BJ (cell line): ENCODE results near the gene MTUS2. TPM values are rescaled to one million over a fixed set of nuclear protein-coding genes. Genes with fewer than 3 reads are reported as not detected.

Experiments used
- CTCF ChIA-PET: fragments of 350-600 bp; formaldehyde crosslinking; extraction: SDS; loops from one replicate; lab custom pipeline; 2021; ENCODE audit warnings: antibody characterized with exemption, inconsistent platforms; lab: Yijun Ruan, JAX
- POLR2A ChIA-PET: fragments of 300-600 bp; sonication (Branson Sonifier 250); formaldehyde crosslinking; extraction: SDS; loops from one replicate; lab custom pipeline; 2021; ENCODE audit warnings: antibody characterized with exemption; lab: Charles Lee
- DNase-seq: peaks from one replicate; pipeline ENCODE4 v3.0.0-alpha.2; 2011; ENCODE audit warnings: low read depth
- H3K27me3 ChIP-seq: 2 replicates; pipeline ENCODE4 v1.6.0; 2011; ENCODE audit warnings: low read length; ENCODE audit not compliant: control insufficient read depth, insufficient read depth
- H3K36me3 ChIP-seq: 2 replicates; pipeline ENCODE4 v1.5.1; 2011; ENCODE audit warnings: low read length; ENCODE audit not compliant: control insufficient read depth, insufficient read depth
- H3K4me3 ChIP-seq: 2 replicates; pipeline ENCODE4 v1.5.1; 2011; ENCODE audit warnings: low read depth, mild to moderate bottlenecking, control low read depth, low read length
- CTCF ChIP-seq: IDR thresholded peaks from 2 replicates; pipeline ENCODE4 v1.5.1; 2011; ENCODE audit warnings: low read depth, mild to moderate bottlenecking, control low read depth, inconsistent platforms, low read length, moderate library complexity; ENCODE audit not compliant: insufficient read depth
- polyA minus RNA-seq: library from RNA; depleted of rRNA, polyadenylated mRNA; stranded (reverse); fragments of >200 nt; gene quantifications from 2 replicates; pipeline ENCODE4 v1.2.3, GENCODE V29; 2011; rRNA and poly(A)+ RNA removed
- polyA plus RNA-seq: library from polyadenylated mRNA; depleted of rRNA; stranded (reverse); fragments of >200 nt; gene quantifications from 2 replicates; pipeline ENCODE4 v1.2.3, GENCODE V29; 2011; rRNA removed

The MTUS2 gene
- polyA plus RNA-seq (0.05 and 0.07 TPM in 2 replicates), polyA minus RNA-seq (0.05 TPM in 1 of 2 replicates, not detected in the other)

- Histone ChIP-seq H3K27me3 (peaks cover 20% of the 10 kb centered on the region), H3K4me3 (peak within 1 kb of the TSS; percentile 25), H3K36me3 (no peaks in the 10 kb centered on the region)
- POLR2A ChIA-PET = no interaction called here
- CTCF ChIA-PET = interaction anchor here (0.5 to 2.3 kb wide), 5 partner anchors 10 to 989 kb away, joined by 3 to 11 read pairs (median 4); no protein-coding TSS in a partner anchor
- DNase-seq = no peak
- no peak for TF ChIP-seq CTCF
These were observed at the start of gene MTUS2 for GRCh38 chr13:28820099-28821051. Gene MTUS2 (plus strand): TSS chr13:28820339.

- no peak for DNase-seq
- H3K4me3 ChIP-seq = no peak overlapping the region
- ChIA-PET CTCF (interaction anchor here (0.6 to 0.9 kb wide), 2 partner anchors 13 to 21 kb away, joined by 3 read pairs; no protein-coding TSS in a partner anchor), POLR2A (no interaction called here)
- no peaks in the 10 kb centered on the region for H3K36me3 ChIP-seq
- no peak for TF ChIP-seq CTCF
- peaks cover 4% of the 10 kb centered on the region; the same call in 1 of the 2 replicates for H3K27me3 ChIP-seq
These were observed 41.6 kb upstream of the MTUS2 start for GRCh38 chr13:28778308-28779215.

- no peak overlapping the region for H3K4me3 ChIP-seq
- DNase-seq = peak; percentile 47
- ChIA-PET POLR2A (interaction anchor here (0.6 kb wide), 3 partner anchors 44 to 500 kb away, joined by 3 read pairs; no protein-coding TSS in a partner anchor), CTCF (interaction anchor here (1.1 to 1.4 kb wide), 3 partner anchors 30 to 114 kb away, joined by 3 to 4 read pairs (median 3); no protein-coding TSS in a partner anchor)
- TF ChIP-seq CTCF = no peak
- H3K36me3 ChIP-seq = no peaks in the 10 kb centered on the region
- peaks cover 3% of the 10 kb centered on the region for H3K27me3 ChIP-seq
These were observed 27.1 kb upstream of the MTUS2 start for GRCh38 chr13:28792992-28793391.

- Histone ChIP-seq H3K4me3 (no peak overlapping the region), H3K27me3 (no peaks in the 10 kb centered on the region; the same call in 1 of the 2 replicates), H3K36me3 (no peaks in the 10 kb centered on the region)
- POLR2A ChIA-PET = no interaction called here
- DNase-seq = no peak
- no peak for TF ChIP-seq CTCF
- CTCF ChIA-PET = interaction anchor here (0.7 to 6.0 kb wide), 4 partner anchors 101 to 492 kb away, joined by 3 to 102 read pairs (median 4); no protein-coding TSS in a partner anchor
These were observed 25.7 kb upstream of the MTUS2 start for GRCh38 chr13:28794396-28794795.
